GM19463 (cell line): ENCODE measurements around the gene NAA60.

Experiments
- ATAC-seq: cut with Tn5 transposase; IDR thresholded peaks from one replicate; pipeline ENCODE4 v1.9.1; 2021; ENCODE audit warnings: mild to moderate bottlenecking, moderate library complexity; ENCODE audit not compliant: unreplicated experiment

The NAA60 gene

DNA sequence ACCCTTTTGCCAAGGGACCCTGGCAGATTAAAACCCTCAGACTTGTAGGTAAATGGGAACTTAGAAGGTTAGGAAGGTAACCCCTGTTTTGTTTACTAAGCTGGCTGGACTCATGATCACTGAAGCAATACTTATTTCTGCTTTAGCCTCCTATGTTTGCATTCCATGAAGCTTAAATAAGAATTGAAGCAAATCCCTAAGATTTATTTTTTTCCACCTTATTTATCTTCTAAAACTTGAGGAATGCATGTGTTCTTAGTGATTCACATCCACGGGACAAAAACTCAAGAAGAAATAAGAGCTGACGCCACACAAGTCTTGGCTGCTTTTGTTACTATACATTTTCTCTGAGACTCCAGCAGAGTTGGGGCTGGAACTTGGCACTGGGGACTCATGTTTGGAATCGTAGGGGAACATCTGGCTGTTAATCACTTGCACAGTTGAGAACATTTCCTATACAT is 92.8 kb downstream of the NAA60 start:
- ATAC-seq = no peak
